HG02759 (cell line): Measurements from ENCODE around the gene INSIG2.

ENCODE experiments used
- ATAC-seq: cut with Tn5 transposase; IDR thresholded peaks from one replicate; pipeline ENCODE4 v1.9.1; 2021; ENCODE audit warnings: mild to moderate bottlenecking, moderate library complexity; ENCODE audit not compliant: unreplicated experiment

INSIG2 gene

DNA sequence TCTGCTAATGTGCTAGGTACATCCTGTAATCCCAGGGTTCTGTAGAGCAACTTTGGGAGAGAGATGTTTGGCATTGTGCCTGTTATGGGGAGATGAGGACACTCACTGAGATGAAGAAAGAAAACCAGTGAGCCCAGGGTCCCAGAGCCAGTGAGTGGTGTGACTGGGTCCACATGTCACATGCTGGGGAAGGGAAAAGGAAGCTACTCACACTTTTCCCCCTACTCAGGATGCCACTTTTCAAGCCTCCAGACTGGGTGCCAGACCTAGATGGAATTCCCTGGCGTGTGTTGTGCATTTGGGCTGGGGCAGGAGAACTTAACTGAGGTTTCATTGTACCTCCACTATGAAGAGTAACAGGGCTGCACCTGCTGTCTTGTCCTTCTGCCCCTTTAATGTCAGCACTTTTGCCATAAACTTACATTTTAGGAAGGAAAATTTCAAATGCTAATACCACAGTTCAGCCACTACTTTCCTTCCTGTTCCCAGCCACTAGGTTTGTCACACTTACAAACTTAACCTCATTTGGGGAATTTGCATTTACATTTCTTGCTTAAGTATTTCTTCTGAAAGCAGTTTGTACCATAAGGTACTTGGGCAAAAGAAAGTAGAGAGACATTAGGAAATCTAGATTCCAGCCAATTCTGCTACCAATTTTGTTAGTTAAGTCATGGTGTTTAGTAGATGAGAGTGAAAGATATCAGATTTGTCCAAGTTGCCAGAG, 10.2 kb downstream of the INSIG2 start:
- ATAC-seq, result no peak

DNA sequence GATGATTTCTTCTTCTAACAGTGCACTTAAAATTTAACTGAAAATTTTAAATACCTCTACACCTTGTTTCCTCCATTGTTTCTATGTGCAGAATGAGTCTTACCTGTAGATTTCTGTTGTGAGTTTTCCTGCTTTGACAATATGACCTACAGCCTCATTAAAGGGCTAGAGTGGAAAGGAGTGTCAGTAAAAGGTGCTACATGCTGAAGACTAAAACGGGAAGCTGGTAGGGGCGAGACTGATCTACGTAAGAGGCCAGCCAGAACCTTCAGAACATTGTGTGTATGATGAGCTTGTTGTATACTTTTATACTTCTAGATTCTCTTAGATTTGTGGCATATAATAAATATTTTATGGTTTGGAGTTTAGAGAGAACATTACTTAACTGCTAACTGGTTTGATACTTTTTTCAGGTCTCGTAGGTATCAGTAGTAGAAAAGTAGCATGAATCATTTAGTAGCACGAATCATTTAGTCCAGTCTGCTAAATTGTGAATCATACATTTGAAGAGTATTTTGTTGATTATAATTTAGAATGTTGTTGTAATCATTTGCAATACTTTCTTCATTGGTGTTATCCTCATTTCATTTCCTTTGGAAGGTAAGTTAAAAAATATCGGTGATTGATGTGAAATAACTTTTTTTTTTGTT, 14.3 kb downstream of the INSIG2 start:
- ATAC-seq, result no peak

DNA sequence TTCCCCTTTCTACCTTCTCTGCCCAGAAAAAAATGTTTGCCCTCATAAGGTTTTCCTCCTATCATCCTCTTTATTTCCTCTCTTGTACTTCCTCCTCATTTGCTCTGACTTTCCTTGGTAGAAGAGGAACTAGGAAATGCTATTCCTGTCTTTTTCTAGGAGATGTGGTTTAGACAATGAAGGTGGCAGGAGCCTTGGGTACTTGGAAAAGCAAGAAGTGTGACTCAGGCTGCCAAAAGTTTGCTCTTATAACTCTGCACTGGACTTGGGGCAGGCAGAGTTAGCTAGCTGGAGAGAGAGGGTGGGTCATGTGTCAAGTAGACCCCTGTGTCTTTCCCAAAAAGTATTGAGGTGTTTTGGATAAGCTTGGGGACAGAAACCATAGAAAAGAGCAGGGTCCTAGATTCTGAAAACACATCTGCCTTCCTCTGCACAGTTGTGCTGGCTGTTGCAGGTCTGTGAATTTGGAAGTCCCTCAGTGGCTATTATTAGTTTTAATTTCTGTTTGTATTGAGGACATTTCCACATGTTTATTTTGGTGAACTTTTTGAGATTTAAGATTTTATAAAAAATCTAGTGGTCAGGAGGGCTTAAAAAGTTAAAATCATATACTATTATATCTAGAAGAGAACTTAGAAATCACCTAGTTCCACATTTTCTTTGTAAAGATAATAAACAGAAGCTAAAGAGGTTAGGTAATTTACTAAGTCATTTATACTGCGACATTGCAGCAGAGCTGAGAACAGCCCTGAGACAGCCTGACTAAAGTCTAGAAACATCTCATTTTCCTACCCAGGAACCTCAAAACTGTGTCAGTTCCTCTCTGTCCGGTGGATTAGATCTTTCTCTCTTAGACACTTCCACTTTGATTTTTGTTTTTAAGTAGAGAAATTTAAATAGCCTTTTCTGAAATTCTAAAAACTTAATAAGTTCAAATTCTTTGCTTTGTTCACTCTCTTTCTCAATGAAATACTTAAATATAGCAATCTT, 16.0 kb downstream of the INSIG2 start:
- ATAC-seq, result peak; percentile 98

DNA sequence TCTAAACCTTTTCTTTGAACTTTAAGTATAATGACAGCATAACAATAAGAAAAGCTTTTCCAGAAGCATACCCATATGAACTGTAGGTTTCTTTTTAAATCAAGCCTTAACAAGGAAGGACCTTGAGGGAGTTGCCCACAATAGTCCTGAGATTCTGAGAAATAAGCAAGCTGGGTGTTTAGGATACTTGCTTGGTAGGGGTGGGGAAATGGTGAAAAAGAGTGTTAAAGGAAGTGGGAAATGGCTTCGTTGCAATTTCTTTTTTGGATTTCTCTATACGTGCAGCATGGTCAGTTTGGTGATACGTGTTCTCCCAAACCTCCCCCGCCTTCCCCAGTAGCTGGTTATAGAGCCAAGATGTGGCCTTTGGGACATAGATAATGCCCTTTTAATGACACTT, 17.2 kb downstream of the INSIG2 start:
- ATAC-seq, result no peak

DNA sequence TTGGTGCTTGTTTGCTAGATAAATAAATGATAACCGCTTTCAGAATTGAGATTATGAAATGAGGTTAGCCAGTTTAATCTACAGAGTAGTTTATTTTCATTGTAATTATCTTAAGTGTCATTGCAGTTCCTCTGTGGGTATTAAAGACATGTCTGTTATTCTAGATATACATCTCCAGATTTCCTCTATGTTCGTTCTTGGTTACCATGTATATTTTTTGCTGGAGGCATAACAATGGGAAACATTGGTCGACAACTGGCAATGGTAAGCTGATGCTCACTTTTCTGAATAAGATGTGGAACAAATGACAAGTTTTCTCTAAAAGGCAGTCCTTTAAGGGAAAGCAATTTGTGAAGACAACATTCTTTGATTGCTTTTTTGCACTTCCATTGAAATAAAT, 18.7 kb downstream of the INSIG2 start:
- no peak for ATAC-seq

DNA sequence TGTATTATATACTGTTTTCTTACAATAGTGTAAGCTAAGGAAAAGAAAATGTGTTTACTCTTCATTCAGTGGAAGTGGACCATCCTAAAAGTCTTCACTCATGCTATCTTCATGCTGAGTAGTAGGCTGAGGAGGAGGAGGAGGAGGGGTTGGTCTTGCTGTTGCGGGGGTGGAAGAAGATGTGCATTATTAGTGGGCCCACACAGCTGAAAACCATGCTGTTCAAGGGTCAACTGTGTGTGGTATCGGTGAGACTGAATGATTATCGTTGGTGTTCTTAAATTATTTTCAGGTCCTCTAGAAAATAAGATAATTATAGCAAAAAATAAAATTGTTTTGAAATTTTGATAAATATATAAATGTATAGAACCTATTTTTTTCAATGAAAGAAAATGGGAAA, 22.0 kb downstream of the INSIG2 start:
- no peak for ATAC-seq

DNA sequence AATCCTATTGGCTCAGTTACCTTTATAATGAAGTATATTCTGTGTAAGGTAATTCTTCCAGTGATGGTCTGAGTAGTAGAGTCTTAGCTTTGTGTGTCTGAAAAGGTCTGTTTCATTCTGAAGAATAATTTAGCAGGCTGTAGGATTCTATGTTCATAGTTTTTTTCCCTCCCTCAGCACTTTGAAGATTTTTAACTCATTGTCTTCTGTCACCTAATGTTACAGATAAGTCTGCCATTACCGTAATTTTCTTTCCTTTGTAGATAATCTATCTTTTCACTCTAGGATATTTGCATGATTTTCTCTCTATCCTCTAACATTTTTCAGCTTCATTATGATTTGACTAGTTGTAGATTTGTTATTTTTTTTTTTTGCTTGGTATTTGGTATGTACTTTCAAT, 22.7 kb downstream of the INSIG2 start:
- ATAC-seq, result no peak

DNA sequence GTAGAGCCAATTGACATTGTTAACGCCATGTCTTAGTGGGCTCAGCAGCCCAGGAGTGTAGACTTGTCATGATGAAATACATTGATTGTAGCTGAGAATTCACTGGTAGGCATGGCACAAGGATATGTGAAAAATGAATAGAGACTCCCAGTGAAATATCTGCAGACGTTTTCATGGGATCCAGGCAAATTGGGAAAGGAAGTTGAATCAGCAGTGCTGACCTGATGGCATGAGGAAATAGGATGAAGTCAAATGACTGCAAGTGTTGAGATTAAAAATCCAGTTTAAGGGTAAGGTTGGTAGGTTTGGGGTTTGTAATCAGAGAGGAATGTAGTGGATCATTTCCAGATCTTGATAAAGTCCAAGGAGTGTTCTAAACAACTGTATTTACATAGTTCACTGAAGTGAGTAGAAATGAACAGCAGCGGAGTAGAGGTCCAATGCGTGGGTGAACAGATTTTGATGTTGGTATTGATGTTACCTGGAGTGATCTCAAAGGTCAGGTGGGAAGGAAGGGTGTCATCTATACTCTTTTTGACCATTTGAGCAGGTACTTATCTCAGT, 24.6 kb downstream of the INSIG2 start:
- no peak for ATAC-seq

DNA sequence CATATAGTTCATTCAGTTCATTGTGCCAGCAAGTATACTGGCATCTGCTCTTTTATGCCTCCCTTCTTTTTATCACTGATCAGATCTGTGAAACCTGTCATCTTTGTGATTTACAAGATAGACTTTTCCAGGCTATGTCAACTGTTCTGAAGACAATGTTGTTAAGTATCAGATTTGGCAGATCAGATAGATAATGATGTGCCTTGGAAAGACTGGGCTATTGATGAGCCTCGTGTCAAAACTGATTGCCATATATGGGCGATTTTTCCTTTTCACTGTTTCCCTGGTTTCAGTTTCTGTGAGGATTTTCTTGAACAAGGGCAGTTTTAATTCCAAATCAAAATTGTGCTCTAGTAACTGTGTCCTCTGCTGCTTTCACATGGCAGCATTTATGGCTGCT, 26.6 kb downstream of the INSIG2 start:
- ATAC-seq, result no peak

DNA sequence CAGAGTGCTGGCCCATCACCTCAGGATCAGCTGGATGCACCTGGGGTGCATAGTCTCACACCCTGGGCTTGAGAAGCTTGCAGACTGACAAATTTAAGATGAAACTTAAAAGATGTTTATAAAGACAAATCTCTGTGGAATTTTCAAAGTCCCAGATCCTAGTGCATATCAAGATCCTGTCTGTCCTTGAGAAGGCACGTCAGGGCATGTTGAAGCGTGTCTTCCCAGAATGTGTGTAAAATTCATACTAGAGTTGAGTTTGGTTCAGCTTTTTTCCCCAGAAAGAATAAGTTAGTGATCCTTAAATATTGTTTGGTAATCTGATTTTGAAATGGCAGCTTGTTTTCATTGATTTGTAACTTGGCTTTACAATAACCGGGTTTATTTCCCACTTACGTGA, 27.5 kb downstream of the INSIG2 start:
- no peak for ATAC-seq

DNA sequence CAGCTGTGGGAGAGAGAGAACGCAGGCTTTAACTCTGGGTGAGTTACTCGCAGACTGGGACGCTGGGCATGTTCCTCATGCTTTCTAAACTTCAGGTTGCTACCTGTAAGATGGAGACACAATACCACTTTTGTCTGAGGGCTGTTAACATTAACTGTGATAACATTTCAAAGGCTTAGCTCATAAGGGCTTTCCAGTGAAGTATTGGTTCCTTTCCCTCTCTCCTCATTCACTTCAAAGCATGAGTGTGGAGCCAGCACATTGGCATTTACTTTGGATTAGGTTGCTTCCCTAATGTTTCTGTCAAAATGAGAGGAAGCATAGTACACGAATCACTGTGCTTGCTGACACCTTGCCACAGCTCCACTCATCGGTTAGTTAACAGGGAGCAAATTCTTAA, 30.2 kb downstream of the INSIG2 start:
- ATAC-seq, result no peak

DNA sequence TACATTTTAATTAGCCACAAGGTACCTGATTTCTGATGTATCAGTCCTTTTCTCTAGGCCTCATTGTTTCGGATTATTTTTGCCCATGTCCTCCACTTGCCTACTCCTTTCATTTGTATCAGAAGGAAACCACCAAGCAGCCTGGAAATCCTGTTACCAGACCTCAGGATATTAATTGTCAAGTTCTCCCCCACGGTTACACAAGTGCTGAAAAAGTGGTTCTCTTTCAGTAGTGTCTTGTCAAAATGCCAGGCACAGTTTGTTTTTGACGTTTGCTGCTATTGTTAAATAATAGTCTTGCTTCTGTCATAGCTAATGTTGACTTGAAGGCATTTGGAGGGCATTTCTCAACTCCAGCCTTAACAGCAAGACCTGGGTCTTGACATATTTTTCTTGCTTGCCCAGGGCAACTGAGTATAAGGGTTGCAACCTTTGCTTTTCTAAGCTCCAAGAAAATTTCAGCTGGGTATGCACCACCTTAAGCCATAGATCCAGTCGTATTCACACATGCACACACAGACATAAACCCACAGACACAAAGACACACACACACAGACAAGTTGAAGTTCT, 31.0 kb downstream of the INSIG2 start:
- ATAC-seq, result no peak

DNA sequence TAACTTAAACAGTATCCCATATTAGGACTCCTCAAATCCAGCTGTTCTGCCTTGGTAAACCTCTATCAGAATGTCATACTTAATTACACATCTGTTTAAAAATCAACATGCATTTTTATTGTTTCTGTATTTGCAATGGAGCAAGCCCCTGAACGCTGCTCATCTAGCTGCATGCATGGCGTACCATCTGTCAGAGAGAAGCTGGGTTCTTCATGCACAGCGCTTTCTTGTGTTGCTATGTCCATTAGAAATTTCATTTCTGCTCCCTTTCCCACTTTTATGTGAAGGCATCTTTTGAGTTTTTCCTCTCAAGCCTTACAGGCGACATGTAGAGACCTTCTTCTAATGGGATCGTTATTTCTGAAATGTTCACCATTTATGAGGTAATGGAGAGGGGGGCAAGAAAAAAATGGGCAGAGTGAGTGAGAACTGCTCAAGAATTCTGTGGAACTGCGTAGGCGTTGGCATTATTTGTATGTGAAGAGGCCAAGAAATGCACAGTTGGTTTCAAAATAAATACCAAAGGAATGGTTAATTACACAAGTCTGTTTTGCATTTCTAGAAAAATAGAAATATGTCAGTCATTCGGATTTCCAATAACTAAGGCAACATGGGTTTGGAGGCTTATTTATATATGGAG, 31.6 kb downstream of the INSIG2 start:
- no peak for ATAC-seq

DNA sequence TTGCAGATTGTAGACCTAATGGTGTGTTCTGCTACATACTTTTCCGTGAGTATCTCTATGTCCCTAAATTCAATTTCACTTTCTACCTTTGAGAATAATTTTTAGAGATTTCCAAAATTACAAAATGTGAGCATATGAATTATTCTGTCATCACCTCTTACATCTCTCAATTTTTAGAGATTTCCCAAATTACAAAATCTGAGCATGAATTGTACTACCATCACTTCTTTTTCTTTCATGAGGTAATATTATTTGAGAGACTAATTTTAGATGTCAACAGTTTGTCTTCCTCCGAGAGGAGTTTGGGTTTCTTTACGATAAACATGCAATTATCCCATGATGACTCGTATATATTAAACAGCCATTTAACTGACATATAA, 32.1 kb downstream of the INSIG2 start:
- ATAC-seq, result no peak

DNA sequence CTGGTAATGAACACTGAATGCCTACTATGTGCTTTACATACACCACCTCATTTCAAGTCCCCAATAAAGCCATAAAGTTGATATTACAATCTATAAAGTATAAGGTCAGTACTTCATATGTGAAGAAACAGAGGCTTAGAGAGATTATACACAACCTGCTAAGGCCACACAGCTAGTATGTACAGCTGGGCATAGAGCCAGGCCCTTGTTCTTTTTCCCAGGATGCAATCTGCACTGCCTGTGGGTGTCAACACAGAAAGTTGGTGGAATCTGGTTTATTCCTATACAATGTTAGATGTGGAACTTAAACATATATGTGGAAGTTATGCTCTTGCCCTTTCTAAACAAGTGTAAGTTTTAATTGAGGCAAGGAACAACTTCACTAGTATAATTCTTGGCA, 32.8 kb downstream of the INSIG2 start:
- ATAC-seq, result no peak

DNA sequence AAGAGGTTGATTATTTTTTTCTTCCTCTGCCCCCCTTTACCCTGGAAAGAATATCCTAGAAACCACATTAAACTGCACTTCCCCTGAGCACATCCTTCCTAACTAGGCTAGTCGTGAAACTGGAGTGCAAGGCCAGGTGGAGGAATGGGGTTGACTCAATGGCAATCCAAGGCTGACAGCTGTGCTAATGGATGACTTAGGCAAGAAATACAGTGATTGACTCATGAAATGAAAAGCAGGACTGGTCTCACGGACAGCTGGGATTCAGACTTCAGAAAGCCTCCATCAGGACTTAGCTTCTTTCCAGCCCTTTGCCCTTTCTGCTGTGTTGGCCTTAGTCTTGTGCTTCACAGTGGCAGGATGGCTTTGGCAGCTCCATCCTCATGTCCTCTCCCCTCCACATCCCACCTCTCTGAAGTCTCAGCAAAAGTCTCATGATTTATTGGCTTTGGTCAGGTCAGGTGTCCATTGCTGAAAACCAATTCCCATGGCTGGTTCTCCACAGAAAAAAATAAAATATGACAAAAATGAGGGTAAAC, 33.8 kb downstream of the INSIG2 start:
- ATAC-seq, result no peak

DNA sequence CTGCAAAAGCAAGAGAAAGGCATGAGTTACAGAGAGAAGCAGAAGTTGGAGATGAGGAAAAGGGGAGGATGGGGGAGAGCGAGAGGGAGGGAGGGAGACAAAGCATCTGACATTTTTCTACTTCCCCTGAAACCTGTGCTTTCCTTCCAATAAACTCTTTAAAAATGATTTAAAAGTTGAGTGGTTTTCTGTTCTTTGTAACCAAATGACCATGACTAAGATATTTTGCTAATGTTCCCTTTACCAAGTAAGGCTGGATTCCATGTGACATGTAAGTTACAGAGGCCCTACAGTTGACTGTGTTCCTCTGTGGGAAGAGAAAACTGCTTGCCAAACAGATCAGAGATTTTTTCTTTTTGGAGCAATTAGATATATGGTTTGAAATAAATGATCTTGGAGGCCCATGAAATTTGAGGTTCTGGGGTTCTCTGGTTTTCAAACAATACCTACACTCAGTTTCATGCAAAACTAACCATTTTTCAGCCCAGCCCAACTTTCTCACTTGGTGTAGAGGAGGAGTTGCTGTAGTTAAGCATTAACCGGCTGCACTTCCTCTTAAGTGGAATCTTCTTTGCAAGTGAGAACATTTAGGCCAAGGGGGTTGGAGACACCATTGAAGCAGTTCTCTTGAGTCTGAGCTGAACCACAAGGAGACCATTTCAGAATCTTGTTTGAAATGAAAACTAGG, 34.5 kb downstream of the INSIG2 start:
- peak; percentile 93 for ATAC-seq

DNA sequence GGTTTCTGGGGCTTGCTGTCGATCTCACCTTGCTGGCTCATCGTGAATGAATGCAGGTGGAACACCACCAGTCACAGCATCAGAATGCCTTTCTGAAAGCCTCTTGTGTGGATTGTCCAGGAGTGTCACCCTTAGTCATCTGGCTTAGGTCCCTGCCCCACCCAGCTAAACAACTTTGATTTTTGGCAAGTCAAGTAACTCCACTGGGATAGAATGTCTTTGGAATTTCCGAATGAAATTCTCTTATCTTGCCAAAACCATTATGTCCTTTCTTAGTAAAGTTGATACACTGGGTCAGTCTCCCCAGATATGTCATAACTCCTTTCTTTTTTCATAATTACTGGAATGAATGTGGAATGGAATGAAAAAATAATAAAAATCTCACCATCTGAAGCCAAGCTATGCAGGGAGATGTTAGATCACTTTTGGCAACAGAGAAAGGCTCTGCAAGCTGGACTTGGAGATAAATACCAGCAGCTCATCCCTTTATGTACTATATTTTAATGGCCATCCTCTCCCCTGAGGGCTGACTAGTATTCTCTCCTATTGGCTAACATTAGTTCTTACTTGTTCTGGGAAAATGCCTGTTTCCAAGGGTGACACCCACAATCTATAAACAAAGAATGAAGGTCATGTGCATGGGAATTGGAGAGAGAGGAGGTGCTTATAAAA, 35.4 kb downstream of the INSIG2 start:
- no peak for ATAC-seq

DNA sequence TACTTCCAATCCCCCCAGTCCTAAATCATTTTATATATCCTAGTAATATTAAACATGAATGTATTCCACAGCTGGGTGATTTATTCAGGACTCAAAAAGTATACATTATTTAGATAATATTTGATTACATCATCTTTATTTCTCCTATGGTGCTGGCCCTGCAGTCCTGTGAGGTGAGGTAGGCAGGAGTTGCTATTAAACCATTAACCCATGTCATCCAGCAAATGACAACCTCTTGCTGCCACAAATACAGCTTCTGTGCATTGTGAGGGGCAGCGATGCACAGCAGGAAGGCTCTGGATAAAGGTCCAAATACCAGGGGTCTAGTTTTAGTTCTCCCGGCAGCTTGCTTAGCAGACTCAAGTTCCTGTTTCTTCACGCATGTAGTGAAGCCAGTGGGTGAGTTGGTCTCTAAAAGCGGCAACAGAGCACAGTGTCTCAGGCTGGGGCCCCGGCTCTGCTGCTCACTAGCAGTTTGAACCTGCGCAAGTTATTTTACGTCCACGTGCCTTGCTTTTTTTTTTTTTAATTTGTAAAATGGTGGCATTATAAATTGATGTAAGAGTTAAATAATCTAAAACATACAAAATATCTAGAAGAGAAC, 36.1 kb downstream of the INSIG2 start:
- peak; percentile 35 for ATAC-seq
